WTC11 (cell line): ENCODE results near the gene FGFR3. TPM values are rescaled to one million over a fixed set of nuclear protein-coding genes. Genes with fewer than 3 reads are reported as not detected.

Experiments
- ATAC-seq: fragments of 200-7000 bp; cut with Tn5 transposase; 2 replicates; pipeline ENCODE4 v1.10.0; 2021; ENCODE audit warnings: mild to moderate bottlenecking, moderate library complexity
- CTCF ChIA-PET: fragments of 300-600 bp; sonication (Branson Sonifier 250); formaldehyde crosslinking; loops from one replicate; lab custom pipeline; 2021; ENCODE audit warnings: antibody characterized with exemption; lab: Charles Lee
- POLR2A ChIA-PET: fragments of 350-600 bp; sonication (Branson Sonifier 250); formaldehyde crosslinking; loops from one replicate; lab custom pipeline; 2021; ENCODE audit warnings: antibody characterized with exemption; lab: Charles Lee
- DNase-seq: peaks from one replicate; pipeline ENCODE4 v3.0.0; 2021; ENCODE audit warnings: low spot score
- H3K27ac Mint-ChIP-seq: 2 replicates; pipeline ENCODE4 v1.8.0; 2021; ENCODE audit warnings: mixed read lengths
- H3K27me3 Mint-ChIP-seq: 2 replicates; pipeline ENCODE4 v1.8.0; 2021; ENCODE audit warnings: low read depth, mild to moderate bottlenecking, moderate library complexity, mixed read lengths
- H3K36me3 Mint-ChIP-seq: 2 replicates; pipeline ENCODE4 v1.8.0; 2021; ENCODE audit warnings: mixed read lengths
- H3K4me1 Mint-ChIP-seq: 2 replicates; pipeline ENCODE4 v1.8.0; 2022; ENCODE audit warnings: mixed read lengths
- H3K4me3 Mint-ChIP-seq: 2 replicates; pipeline ENCODE4 v1.8.0; 2021; ENCODE audit warnings: mild to moderate bottlenecking, moderate library complexity, mixed read lengths
- H3K9me3 Mint-ChIP-seq: 2 replicates; pipeline ENCODE4 v1.8.0; 2021; ENCODE audit warnings: mixed read lengths
- AR ChIP-seq: fragments of 250-450 bp; sonication (Bioruptor Pico); IDR thresholded peaks from 2 replicates; pipeline ENCODE4 v1.9.0; 2021; ENCODE audit warnings: mild to moderate bottlenecking
- EMX1 ChIP-seq: fragments of 250-450 bp; sonication (Bioruptor Pico); IDR thresholded peaks from 2 replicates; pipeline ENCODE4 v1.8.0; 2021; ENCODE audit warnings: mild to moderate bottlenecking
- GRHL2 ChIP-seq: fragments of 250-450 bp; sonication (Bioruptor Pico); IDR thresholded peaks from 2 replicates; pipeline ENCODE4 v1.8.0; 2022; ENCODE audit warnings: mild to moderate bottlenecking, moderate library complexity; ENCODE audit not compliant: insufficient replicate concordance, severe bottlenecking
- HMGA2 ChIP-seq: fragments of 250-450 bp; sonication (Bioruptor Pico); IDR thresholded peaks from 2 replicates; pipeline ENCODE4 v1.4.0; 2021; ENCODE audit warnings: mild to moderate bottlenecking, moderate library complexity
- KAT7 ChIP-seq: sonication (generic); formaldehyde crosslinking; IDR thresholded peaks from 2 replicates; pipeline ENCODE4 v1.8.1; 2023; ENCODE audit warnings: missing genetic modification reagents, mild to moderate bottlenecking, borderline replicate concordance
- MYBL2 ChIP-seq: sonication (generic); formaldehyde crosslinking; IDR thresholded peaks from 2 replicates; pipeline ENCODE4 v1.8.1; 2023; ENCODE audit warnings: mild to moderate bottlenecking, moderate library complexity, missing genetic modification reagents
- NFATC4 ChIP-seq: fragments of 250-450 bp; sonication (Bioruptor Pico); IDR thresholded peaks from 2 replicates; pipeline ENCODE4 v1.9.0; 2021; ENCODE audit warnings: mild to moderate bottlenecking
- NFE2L1 ChIP-seq: sonication (generic); formaldehyde crosslinking; IDR thresholded peaks from 2 replicates; pipeline ENCODE4 v1.8.1; 2023; ENCODE audit warnings: missing genetic modification reagents
- NR3C1 ChIP-seq: sonication (generic); formaldehyde crosslinking; conservative IDR thresholded peaks from 2 replicates; pipeline ENCODE4 v1.8.1; 2023; ENCODE audit warnings: low read depth, mild to moderate bottlenecking, missing genetic modification reagents
- SMAD4 ChIP-seq: sonication (generic); formaldehyde crosslinking; IDR thresholded peaks from 2 replicates; pipeline ENCODE4 v1.8.0; 2022; ENCODE audit warnings: mild to moderate bottlenecking, missing genetic modification reagents
- SP1 ChIP-seq: sonication (generic); formaldehyde crosslinking; conservative IDR thresholded peaks from 2 replicates; pipeline ENCODE4 v1.8.1; 2022; ENCODE audit warnings: missing genetic modification reagents
- ZNF263 ChIP-seq: sonication (generic); formaldehyde crosslinking; IDR thresholded peaks from 2 replicates; pipeline ENCODE4 v1.8.1; 2022; ENCODE audit warnings: low read depth, mild to moderate bottlenecking, moderate library complexity, missing genetic modification reagents
- ZNF281 ChIP-seq: sonication (generic); formaldehyde crosslinking; IDR thresholded peaks from 2 replicates; pipeline ENCODE4 v1.8.0; 2023; ENCODE audit warnings: mild to moderate bottlenecking, missing genetic modification reagents
- total RNA-seq: library from RNA; stranded (reverse); gene quantifications from 3 replicates; pipeline ENCODE4 v1.2.3, GENCODE V29; 2021
- TF ChIP-seq, protein P1 (sequence below): sonication (generic); formaldehyde crosslinking; IDR thresholded peaks from 2 replicates; pipeline ENCODE4 v1.8.0; 2023; ENCODE audit warnings: missing genetic modification reagents, mild to moderate bottlenecking, borderline replicate concordance
- TF ChIP-seq, protein P2 (sequence below): sonication (generic); formaldehyde crosslinking; IDR thresholded peaks from 2 replicates; pipeline ENCODE4 v1.8.1; 2022; ENCODE audit warnings: missing genetic modification reagents, borderline replicate concordance
- TF ChIP-seq, protein P3 (sequence below): sonication (generic); formaldehyde crosslinking; IDR thresholded peaks from 2 replicates; pipeline ENCODE4 v1.8.0; 2022; ENCODE audit warnings: missing genetic modification reagents
- TF ChIP-seq, protein P4 (sequence below): fragments of 250-450 bp; sonication (Bioruptor Pico); IDR thresholded peaks from 2 replicates; pipeline ENCODE4 v1.8.0; 2021; ENCODE audit warnings: mild to moderate bottlenecking

FGFR3 gene
- total RNA-seq, 1 experiment from 2014 or later: 19.9 TPM

DNA sequence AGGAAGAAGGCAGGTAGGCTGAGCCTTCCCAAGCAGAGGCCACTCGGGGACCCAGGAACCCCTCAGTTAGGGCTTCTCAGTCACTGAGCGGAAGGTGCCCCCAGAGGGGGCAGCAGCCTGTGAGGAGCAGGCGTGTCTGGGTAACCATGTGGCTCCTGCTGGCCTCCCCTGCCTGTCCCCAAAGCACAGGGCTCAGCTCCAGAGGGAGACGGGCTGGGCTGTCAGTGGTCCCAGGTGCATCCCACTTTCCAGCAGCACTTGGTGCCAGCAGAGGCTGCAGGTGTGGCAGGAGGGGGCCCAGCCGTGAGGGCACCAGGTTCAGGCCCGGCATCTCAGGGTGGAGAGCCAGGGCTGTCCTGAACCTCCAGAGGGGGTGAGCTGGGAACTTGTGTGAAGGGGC is 49.1 kb upstream of the FGFR3 start:
- ChIA-PET POLR2A (interaction anchor here (0.7 to 0.9 kb wide), 2 partner anchors 32 to 34 kb away, joined by 3 read pairs; partner anchors contain the start of gene SLBP), CTCF (interaction anchor here (0.9 to 2.9 kb wide), 6 partner anchors 10 to 67 kb away, joined by 3 to 21 read pairs (median 4); no protein-coding TSS in a partner anchor)
- Mint-ChIP-seq H3K36me3 (peaks cover 44% of the 10 kb centered on the region), H3K4me1 (no peaks in the 10 kb centered on the region), H3K9me3 (peaks cover under 1% of the 10 kb centered on the region; the same call in 1 of the 2 replicates), H3K4me3 (no peak overlapping the region), H3K27ac (no peak overlapping the region), H3K27me3 (no peaks in the 10 kb centered on the region; the same call in 1 of the 2 replicates)
- DNase-seq: no peak
- no peak for ATAC-seq
- TF ChIP-seq, protein P1, sequence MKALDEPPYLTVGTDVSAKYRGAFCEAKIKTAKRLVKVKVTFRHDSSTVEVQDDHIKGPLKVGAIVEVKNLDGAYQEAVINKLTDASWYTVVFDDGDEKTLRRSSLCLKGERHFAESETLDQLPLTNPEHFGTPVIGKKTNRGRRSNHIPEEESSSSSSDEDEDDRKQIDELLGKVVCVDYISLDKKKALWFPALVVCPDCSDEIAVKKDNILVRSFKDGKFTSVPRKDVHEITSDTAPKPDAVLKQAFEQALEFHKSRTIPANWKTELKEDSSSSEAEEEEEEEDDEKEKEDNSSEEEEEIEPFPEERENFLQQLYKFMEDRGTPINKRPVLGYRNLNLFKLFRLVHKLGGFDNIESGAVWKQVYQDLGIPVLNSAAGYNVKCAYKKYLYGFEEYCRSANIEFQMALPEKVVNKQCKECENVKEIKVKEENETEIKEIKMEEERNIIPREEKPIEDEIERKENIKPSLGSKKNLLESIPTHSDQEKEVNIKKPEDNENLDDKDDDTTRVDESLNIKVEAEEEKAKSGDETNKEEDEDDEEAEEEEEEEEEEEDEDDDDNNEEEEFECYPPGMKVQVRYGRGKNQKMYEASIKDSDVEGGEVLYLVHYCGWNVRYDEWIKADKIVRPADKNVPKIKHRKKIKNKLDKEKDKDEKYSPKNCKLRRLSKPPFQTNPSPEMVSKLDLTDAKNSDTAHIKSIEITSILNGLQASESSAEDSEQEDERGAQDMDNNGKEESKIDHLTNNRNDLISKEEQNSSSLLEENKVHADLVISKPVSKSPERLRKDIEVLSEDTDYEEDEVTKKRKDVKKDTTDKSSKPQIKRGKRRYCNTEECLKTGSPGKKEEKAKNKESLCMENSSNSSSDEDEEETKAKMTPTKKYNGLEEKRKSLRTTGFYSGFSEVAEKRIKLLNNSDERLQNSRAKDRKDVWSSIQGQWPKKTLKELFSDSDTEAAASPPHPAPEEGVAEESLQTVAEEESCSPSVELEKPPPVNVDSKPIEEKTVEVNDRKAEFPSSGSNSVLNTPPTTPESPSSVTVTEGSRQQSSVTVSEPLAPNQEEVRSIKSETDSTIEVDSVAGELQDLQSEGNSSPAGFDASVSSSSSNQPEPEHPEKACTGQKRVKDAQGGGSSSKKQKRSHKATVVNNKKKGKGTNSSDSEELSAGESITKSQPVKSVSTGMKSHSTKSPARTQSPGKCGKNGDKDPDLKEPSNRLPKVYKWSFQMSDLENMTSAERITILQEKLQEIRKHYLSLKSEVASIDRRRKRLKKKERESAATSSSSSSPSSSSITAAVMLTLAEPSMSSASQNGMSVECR (CRISPR knock-in tag): no peak
- no peak for TF ChIP-seq KAT7 (CRISPR knock-in tag)
- no peak for TF ChIP-seq ZNF263 (CRISPR knock-in tag)
- no peak for TF ChIP-seq HMGA2
- TF ChIP-seq, protein P2, sequence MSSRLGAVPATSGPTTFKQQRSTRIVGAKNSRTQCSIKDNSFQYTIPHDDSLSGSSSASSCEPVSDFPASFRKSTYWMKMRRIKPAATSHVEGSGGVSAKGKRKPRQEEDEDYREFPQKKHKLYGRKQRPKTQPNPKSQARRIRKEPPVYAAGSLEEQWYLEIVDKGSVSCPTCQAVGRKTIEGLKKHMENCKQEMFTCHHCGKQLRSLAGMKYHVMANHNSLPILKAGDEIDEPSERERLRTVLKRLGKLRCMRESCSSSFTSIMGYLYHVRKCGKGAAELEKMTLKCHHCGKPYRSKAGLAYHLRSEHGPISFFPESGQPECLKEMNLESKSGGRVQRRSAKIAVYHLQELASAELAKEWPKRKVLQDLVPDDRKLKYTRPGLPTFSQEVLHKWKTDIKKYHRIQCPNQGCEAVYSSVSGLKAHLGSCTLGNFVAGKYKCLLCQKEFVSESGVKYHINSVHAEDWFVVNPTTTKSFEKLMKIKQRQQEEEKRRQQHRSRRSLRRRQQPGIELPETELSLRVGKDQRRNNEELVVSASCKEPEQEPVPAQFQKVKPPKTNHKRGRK: no peak
- no peak for TF ChIP-seq AR (CRISPR knock-in tag)
- TF ChIP-seq, protein P3, sequence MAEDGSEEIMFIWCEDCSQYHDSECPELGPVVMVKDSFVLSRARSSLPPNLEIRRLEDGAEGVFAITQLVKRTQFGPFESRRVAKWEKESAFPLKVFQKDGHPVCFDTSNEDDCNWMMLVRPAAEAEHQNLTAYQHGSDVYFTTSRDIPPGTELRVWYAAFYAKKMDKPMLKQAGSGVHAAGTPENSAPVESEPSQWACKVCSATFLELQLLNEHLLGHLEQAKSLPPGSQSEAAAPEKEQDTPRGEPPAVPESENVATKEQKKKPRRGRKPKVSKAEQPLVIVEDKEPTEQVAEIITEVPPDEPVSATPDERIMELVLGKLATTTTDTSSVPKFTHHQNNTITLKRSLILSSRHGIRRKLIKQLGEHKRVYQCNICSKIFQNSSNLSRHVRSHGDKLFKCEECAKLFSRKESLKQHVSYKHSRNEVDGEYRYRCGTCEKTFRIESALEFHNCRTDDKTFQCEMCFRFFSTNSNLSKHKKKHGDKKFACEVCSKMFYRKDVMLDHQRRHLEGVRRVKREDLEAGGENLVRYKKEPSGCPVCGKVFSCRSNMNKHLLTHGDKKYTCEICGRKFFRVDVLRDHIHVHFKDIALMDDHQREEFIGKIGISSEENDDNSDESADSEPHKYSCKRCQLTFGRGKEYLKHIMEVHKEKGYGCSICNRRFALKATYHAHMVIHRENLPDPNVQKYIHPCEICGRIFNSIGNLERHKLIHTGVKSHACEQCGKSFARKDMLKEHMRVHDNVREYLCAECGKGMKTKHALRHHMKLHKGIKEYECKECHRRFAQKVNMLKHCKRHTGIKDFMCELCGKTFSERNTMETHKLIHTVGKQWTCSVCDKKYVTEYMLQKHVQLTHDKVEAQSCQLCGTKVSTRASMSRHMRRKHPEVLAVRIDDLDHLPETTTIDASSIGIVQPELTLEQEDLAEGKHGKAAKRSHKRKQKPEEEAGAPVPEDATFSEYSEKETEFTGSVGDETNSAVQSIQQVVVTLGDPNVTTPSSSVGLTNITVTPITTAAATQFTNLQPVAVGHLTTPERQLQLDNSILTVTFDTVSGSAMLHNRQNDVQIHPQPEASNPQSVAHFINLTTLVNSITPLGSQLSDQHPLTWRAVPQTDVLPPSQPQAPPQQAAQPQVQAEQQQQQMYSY (CRISPR knock-in tag): no peak
- TF ChIP-seq SP1 (CRISPR knock-in tag): no peak
- TF ChIP-seq, protein P4, sequence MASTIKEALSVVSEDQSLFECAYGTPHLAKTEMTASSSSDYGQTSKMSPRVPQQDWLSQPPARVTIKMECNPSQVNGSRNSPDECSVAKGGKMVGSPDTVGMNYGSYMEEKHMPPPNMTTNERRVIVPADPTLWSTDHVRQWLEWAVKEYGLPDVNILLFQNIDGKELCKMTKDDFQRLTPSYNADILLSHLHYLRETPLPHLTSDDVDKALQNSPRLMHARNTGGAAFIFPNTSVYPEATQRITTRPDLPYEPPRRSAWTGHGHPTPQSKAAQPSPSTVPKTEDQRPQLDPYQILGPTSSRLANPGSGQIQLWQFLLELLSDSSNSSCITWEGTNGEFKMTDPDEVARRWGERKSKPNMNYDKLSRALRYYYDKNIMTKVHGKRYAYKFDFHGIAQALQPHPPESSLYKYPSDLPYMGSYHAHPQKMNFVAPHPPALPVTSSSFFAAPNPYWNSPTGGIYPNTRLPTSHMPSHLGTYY (CRISPR knock-in tag): no peak
- TF ChIP-seq NR3C1: no peak
- no peak for TF ChIP-seq NFATC4
- TF ChIP-seq ZNF281: no peak
- no peak for TF ChIP-seq SMAD4 (CRISPR knock-in tag)
- no peak for TF ChIP-seq NFE2L1 (CRISPR knock-in tag)
- no peak for TF ChIP-seq MYBL2 (CRISPR knock-in tag)
- TF ChIP-seq GRHL2 (CRISPR knock-in tag): no peak
- no peak for TF ChIP-seq EMX1
